Epithelial cell of proximal tubule (primary cell): Measurements from ENCODE around the gene TBC1D9B. TPM values are rescaled to one million over a fixed set of nuclear protein-coding genes. Genes with fewer than 3 reads are reported as not detected.
A peak's percentile ranks its signal among the peaks of the same experiment; 100 is the strongest.

ENCODE experiments used
- DNase-seq: peaks from one replicate; pipeline ENCODE4 v3.0.0-alpha.2; 2011; ENCODE audit warnings: low read depth
- H3K4me3 ChIP-seq: 2 replicates; pipeline ENCODE4 v1.5.1; 2011; ENCODE audit warnings: low read depth, mild to moderate bottlenecking, low read length
- CTCF ChIP-seq: conservative IDR thresholded peaks from 2 replicates; pipeline ENCODE4 v1.5.1; 2012; ENCODE audit warnings: low read depth, mild to moderate bottlenecking, low read length
- total RNA-seq: library from RNA; depleted of rRNA; stranded (reverse); fragments of >200 nt; gene quantifications from 2 replicates; pipeline ENCODE4 v1.2.3, GENCODE V29; 2015

Gene TBC1D9B
- total RNA-seq, 1 donor from 2014 or later: 69.0 TPM

DNA sequence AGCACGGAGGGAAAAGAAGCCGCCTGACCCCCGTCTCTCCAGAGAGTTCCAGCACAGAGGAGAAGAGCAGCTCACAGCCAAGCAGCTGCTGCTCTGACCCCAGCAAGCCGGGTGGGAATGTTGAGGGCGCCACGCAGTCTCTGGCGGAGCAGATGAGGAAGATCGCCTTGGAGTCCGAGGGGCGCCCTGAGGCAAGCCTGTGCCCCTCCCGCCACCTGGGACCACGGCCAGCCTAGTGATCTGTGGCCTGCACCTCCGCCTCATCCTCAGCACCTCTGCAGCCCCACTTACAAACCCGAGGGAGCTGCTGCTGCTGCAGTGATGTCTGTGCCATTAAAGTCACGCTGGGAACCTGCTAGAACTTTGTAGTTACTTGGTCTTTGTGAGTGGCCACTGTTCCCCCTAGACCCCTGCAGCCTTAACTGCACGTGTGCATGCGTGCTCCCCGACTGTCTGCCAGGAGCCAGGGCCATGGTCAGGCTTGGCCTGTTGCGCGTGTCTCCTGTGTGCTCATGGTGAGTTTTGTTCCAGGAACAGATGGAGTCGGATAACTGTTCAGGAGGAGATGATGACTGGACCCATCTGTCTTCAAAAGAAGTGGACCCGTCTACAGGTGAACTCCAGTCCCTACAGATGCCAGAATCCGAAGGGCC lies 74.5 kb downstream of the TBC1D9B start:
- TF ChIP-seq CTCF: no peak
- no peak overlapping the region for H3K4me3 ChIP-seq
- DNase-seq: no peak

DNA sequence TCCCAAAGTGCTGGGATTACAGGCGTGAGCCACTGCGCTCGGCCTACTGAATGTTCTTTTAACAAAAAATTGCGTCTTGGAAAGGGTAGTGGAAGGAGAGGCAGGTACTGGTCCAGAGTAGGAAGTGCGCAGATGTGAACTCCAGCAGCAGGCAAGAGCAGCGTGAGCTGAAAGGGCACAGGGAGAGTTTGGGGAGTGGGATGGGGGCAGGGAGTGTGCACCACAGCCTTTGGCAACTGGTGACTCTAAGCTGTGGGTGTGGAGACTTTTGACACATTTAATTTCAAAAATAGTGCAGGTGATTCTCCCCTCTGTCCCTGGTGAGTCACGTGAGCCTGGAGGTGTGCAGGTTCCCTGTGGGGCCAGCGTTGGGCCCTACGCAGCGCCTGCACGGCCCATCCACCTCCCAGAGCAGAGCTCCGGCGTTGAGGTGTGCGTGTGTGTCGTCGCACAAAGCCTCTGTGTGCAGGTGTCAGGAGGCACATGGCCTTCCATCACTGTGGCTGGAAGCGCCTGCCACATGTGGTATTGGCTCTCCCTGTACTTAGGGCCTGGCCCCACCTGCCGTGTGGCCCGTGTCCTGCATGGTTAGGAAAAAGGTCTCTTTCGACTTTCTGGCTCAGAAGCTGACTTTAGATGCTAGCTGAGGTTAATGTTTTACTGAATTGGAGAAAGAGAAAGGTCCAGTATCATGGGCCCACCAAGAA lies 75.5 kb downstream of the TBC1D9B start:
- H3K4me3 ChIP-seq: no peak overlapping the region
- TF ChIP-seq CTCF: no peak
- DNase-seq: no peak

- no peak for DNase-seq
- H3K4me3 ChIP-seq: no peak overlapping the region
- no peak for TF ChIP-seq CTCF
Measured at GRCh38 chr5:179830818-179831468, 76.8 kb downstream of the TBC1D9B start.

DNA sequence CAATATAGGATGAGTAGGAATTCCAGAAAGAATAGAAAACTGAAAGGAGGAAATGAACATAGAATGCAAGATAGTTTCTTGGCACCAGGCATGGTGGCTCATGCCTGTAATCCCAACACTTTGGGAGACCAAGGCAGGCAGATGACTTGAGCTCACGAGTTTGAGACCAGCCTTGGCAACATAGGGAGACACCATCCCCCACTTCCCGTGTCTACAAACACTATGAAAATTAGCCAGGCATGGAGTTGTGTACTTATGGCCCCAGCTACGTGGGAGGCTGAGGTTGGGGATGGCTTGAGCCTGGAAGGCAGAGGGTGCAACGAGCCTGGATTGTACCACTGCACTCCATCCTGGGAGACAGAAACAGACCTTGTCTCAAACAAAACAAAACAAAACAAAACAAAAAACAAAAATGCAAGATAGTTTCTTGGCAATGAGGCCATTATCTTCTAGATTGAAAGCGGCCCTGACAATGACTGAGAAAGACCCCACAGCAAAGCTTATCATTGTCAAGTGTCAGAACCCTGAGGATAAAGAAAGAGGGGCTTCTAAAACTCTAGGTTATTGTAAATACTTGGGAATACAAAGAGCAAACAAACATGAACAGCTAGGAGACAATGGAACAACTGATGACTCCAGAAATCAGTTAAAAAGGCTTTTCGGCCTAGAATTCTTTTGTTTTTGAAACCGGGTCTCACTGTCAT lies 77.8 kb downstream of the TBC1D9B start:
- TF ChIP-seq CTCF: no peak
- H3K4me3 ChIP-seq: no peak overlapping the region
- no peak for DNase-seq

- DNase-seq: no peak
- no peak for TF ChIP-seq CTCF
- H3K4me3 ChIP-seq: no peak overlapping the region
Measured at GRCh38 chr5:179828756-179829421, 78.8 kb downstream of the TBC1D9B start.

DNA sequence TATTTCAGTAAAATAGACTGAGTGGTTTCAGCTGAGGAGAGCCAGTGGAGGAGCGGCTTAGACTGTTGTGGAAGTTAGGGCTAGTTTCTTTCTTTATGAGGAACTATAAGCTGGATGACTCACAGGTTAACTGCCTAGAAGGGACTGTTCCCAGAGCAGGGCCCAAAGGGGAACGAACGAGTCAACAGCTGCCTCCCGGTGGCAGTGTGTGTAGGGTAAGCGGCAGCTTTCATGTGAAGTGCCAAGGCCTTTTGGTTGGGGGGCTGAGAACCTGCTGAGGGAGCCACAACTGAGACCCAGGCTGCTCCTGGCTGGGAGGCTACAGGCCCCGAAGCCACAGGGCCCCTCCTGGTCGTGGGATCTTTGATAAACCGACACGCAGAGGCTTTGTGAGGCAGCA lies 80.0 kb downstream of the TBC1D9B start:
- no peak overlapping the region for H3K4me3 ChIP-seq
- TF ChIP-seq CTCF: peak; percentile 10
- DNase-seq: no peak
